IPS-NIHi7 (cell line): ENCODE measurements around the gene CGB3.
"Not testable (repeated sequence)": the region's sequence is repeated elsewhere in the genome, so short reads cannot be mapped to it uniquely, and the experiment has no call there.

ENCODE experiments used
- DNase-seq: peaks from one replicate; pipeline ENCODE4 v3.0.0; 2012; ENCODE audit warnings: mixed read lengths; ENCODE audit errors: extremely low spot score

Gene CGB3

DNA sequence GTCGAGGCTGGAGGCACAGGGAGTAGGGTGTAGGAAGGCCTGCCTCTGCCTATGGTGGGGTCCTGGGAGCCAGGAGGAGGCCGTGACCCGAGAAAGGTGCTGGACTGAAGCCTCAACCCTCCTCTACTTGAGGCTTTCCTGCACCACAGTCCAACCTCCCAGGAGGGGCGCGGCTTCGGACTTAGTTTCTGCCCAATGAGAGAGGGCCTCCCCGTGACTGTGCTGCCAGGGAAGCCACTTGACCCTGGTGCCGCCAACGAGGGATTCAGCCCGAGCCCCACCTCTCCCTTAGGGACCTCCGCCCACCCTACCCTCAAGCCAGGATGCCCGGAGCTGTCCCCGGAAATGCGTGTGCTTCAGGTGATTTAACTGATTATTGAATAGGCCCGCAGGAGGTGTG, at the start of gene CGB3:
CGB3 (minus strand) TSS at position 101 of the 400 bp plus-strand sequence. CDS start 362 bp downstream, outside the sequence.
- DNase-seq: not testable (repeated sequence)

DNA sequence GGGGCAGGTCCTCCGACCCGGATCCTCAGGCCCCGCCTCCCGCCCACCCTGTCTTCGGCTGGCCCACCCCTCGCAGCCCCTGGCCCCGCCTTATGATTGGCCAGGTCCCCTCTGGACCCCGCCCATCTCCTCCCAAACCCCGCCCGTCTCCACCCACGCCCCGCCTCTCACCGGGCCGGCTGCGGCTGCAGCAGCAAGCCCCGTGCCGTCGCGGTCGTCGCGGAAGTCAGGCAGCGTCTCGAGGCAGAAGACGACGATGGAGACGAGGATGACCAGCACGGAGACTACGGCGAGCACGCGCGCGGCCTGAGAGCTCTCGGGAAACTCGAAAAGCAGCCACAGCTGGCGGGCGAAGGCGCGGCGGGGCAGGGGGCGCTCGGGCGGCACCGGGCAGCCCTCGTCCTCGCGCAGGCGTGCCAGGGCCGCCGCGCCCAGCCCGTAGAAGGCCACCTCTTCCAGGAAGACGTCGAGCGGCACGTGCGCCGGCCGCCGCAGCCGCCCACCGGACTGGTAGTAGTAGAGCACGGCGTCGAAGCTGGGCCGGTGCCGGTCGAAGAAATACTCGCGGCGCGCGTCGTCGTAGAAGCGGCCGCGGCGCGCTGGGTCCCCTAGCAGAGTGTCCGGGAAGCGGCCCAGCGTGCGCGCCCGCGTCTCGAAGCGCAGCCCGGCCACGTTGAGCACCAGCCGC, 47.9 kb upstream of the CGB3 start:
- peak; percentile 88 for DNase-seq

DNA sequence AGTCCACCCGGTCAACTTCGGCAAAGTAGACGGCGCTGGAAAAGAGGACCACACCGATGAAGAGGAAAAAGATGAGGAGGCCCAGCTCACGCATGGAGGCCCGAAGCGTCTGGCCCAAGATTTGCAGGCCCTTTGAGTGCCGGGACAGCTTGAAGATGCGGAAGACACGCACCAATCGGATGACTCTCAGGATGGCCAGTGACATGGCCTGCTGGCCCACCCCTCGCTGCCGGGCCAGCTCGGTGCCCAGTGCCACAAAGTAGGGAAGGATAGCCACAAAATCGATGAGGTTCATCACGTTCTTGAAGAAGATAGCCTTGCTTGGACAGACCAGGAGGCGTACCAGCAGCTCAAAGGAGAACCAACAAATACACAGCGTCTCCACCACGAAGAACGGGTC, 46.3 kb upstream of the CGB3 start:
- DNase-seq: no peak

DNA sequence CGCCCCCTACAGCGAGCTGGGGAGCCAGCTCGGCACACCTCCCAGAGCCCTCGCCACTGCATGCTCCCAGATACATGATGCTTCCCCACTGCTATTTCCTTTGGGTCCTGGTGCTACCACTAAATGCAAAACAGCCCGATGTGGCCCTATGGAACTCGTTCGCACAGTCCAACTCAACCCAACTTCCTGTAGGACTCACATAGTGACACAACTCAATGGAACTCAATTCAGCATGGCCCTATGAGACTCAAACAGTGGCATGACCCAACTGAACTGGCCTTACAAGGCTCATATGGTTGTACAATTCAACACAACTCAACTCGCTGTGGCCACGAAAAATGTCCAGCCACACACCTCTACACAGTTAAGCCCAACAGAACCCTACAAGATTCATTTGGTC, 44.9 kb upstream of the CGB3 start:
- DNase-seq: no peak

DNA sequence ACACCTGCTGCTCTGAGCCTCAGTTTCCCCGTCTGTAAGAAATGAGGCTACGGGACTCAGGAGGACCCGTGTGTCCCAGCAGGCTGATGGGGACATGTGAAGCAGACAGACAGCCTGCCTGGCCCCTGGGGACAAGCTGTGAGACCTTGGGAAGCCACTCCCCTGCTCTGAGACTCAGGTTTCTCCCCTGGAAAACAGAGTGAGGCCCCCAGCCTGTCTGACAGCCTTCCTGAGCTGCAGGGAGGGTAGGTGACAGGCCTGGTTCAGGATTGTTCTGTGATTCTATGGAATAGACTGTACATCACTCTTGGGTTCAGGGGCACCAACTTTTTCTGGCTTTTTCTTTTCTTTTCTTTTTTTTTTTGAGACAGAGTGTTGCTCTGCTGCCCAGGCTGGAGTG, 43.4 kb upstream of the CGB3 start:
- DNase-seq: no peak

DNA sequence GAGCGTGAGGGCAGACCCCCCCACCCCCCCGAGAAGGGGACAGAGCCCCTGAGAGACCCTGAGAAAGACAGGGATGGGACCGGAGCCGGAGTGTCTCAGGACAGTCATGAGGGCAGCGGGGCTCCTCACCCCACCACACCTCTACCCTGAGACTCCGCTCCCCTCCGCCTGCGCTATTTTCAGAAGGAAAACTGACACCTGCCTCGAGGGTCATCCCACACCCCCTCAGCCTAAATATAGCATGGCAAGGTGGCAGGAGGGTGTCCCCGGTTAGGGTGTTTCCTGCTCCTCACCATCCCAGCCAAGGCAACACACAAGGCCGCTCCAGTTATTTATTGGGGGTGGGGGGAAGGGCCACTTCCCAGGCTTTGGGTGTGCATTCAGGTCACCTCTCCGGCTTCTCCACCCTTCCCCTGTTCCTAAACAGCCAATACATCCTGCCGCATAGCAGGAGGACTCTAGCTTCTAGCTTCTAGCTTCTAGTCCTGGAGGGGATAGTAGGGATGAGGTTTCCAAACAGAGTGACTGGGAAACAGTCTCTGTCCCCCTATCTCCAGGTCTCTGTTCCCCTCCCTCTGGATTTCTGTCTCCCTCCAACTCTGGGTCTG, 41.9 kb upstream of the CGB3 start:
- peak; percentile 16 for DNase-seq

DNA sequence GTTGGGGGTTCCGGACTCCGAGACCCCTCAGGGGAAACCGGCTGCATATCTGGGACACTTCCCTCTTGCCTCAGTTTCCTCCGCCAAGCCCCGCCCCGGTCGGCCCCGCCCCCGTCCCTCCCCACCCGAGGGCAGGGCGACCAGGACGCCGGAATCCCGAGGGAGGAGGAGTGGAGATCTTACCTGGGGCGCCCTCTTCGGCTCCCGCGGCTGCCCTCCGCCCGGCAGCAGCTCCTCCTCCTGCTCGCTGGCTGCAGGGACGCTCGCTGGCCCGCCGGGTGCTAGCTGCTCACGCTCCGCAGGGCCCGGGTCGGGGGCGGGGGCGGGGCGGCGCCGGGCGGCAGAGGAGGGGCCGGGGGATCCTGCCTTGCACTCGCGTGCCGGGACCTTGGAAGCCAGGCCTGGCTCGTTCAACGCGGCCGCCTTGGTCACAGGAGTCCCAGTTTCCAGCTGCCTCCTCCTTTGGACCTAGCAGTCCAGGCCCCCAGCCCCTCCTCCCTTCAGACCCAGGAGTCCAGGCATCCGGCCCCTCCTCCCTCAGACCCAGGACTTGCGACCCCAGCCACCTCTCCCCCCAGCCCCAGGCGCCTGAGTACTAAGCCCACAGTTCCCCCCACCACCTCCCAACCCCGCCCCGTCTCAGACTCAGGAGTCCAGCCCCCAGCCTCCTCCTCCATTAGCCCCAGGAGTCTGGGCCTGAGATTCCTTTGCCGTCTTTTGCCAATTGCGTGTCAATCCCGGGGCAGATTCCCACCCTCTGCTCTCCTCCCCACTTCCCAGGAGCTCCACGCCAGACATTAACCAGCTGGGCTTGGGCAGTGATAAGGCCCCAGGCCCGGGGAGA, 40.9 kb upstream of the CGB3 start, which contains the start of gene NTF4:
NTF4 (minus strand) TSS at position 51 of the 844 bp plus-strand sequence. CDS start 2,821 bp downstream, outside the sequence.
- DNase-seq: peak; percentile 86

DNA sequence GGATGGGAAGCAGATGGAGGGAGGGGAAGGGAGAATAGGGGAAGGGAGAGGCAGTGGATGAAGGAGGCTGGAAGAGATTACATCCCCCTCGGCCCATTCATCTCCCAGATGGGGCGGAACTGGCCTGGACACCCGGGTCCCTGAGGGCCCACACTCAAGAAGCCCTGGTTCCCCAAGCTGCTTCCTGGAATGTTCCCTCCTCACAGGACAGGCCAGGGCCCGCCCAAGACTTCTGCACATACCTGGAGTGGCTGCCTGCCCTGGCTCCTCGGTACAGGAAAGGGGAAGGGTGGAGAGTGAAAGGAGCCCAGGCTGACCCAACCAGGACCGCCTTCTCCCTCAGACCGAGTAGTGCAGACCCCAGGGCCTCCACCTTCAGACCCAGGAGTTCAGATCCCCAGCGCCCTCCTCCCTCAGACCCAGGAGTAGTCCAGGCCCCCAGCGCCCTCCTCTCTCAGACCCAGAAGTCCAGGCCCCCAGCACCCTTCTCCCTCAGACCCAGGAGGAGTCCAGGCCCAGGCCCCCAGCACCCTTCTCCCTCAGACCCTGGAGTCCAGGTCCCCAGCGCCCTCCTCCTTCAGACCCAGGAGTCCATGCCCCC, 40.0 kb upstream of the CGB3 start:
- DNase-seq: no peak

DNA sequence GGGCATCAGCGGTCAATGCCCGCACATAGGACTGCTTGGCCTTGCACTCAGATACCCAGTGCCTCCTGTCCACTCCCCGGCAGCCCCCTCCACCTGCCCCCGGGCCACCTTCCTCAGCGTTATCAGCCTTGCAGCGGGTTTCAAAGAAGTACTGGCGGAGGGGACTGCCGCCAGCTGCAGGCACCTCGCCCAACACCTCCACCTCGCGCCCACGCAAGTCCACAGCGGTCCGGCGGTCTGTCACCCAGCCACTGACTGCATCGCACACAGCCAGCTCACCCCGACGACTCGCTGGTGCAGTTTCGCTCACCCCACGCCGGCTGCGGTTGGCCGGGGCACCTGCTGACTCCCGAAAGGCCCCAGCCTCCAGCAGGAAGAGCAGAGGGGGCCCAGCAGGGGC, 37.3 kb upstream of the CGB3 start:
- DNase-seq: no peak

DNA sequence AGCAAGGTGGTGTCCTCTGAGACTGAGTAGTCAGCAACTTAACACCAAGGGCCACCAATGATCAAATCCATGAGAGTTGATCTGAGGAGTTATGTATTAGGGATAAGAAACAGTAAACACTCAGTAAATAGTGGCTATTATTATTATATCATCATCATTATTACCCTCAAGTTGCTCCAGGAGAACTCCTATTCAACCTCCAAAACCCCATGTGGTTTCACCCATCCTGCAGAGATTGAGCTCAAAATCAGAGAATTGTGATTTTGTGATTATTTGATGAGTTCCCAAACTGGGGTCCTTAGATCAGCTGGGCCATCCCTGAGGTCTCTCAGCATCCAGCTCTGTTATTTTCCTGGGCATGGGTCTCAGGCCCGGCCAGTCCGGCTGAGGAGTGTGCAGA, 36.9 kb upstream of the CGB3 start:
- DNase-seq: no peak

DNA sequence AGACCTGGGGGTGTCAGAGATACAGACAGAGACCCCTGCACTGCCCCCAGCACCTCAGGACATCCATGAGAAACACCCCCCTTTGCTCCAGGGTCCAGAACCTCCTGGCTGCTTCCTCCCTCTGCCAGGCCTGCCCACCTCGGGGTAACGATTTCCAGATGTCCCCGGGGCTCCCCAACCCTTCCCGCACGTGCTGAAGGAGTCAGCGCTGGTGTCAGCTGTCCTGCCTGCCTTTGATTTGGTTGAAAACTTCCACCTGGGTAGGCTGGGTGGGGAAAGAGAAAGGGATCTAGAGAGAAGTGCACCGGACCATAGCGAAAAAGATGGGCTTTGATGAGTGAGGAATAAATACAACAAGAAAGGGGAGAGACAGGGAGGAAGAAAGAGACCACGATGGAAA, 34.9 kb upstream of the CGB3 start:
- no peak for DNase-seq

DNA sequence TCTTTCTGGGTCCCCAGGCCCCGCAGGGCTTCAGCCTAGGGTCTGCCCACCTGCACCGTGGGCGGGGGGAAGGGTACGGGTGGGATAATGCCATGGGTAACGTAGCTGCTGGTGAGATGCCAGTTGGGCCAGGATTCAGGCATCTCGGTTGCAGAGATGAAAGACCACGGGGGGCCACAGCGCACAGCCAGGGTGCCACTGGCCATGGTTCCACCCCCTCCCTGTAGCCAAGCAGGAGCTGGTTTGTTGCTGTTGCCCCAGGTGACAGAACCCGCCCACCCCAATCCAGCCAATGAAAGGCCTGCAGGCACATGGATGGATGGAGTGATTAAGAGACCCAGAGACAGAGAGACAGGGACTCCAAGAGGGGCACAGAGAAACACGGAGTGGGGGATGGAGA, 34.4 kb upstream of the CGB3 start:
- peak; percentile 40 for DNase-seq

DNA sequence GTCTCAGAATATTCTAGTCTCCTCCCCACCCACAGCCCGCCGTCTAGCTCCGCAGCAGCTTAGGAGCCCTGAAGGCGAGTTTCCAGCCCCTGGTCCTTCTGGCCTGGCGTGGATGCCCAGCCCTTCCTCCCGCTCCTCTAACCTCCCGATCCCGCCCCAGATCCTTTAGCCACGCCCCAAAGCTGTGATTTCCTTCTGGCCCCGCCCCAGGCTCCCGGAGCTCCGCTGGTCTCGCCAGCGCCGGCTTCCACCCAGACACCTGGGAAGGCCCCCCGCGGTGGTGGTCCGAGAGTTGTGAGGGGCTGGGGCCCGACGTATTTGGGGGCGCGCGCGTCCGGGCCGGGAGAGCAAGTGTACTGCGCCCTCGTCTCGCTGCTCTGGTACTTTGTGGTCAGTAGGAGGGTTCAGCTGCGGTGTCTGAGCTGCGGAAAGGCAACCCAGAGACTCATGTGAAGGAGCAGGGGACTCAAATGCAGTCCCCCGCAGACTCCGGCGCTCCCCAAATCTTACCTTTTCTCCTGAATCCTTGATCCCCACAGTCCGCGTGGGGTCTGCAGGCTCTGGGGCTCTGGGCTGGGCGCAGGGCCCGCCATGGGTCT, 33.6 kb upstream of the CGB3 start, which contains the start of gene CGB7:
CGB7 (minus strand) TSS at position 114 of the 599 bp plus-strand sequence. CDS start 2,374 bp downstream, outside the sequence.
- peak; percentile 81 for DNase-seq

DNA sequence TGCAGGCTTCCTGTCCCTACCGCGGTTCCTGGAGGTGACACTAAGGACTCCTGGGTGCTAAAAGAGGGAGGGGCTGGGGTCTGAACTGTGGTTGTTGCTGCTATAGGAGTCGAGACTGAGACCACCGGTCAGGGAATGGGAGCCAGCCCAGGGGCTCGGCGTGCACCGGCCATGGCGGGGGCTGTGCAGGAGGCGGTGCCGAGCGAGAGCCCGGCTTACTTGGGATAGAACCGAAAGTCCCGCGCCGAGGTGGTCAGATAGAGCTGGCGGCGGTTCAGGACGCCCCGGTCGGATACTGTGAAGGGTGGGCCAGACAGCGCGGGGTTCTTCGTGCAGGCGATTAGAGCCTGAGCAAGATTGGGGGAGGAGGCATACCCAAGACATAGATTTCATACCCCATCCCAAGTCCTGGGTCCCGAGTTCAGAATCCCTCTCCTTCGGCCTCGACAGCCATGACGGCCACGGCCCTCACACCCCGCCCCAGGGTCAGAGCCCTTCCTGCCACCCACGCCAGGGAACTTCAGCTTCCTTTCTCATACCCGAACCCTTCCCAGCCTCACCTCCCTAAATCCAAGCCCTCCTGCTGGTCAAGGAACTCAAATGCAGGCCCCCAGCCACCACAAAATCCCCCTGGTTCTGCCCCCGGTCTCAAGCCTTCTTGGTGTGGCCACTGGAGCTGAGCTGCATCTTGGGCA, 32.9 kb upstream of the CGB3 start:
- DNase-seq: not testable (repeated sequence)

DNA sequence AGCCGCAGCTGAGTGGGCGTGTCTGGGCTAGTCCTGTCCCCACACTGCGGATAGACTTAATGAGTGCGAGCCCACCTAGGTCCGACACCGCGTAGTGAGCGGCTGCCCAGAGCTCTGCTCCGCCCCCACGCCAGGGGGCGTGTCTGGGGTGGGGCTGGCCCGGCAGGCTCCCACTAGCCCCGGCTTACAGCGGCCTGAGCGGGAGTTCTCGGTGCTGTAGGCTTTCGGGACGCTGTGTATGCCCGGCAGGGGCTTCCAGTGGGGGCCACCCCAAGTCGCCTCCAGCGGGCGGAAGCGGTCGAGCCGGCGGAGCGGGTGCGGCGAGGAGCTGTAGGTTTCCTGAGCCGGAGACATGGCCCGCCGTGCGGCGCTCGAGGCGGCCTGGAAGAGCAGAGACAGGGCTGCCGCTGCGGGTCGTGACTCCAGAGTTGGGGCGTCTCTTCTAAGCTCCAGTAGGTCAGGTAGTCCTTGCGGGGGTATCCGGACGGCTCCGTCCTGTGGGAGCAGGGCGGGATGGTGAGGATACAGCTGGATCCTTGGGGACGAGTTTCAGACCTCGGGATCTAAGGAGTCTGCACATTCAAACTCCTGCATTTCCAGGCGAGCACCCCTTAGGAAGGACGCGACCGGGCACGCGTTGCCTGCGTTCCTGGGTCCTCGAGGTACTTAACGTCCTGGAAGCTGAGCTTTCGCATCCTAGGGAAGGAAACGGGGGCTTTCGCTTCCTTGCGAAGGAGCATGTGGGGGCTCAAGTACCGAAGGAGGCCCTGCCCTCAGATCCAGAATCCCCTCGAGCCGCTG, 32.2 kb upstream of the CGB3 start:
- DNase-seq: peak; percentile 83

DNA sequence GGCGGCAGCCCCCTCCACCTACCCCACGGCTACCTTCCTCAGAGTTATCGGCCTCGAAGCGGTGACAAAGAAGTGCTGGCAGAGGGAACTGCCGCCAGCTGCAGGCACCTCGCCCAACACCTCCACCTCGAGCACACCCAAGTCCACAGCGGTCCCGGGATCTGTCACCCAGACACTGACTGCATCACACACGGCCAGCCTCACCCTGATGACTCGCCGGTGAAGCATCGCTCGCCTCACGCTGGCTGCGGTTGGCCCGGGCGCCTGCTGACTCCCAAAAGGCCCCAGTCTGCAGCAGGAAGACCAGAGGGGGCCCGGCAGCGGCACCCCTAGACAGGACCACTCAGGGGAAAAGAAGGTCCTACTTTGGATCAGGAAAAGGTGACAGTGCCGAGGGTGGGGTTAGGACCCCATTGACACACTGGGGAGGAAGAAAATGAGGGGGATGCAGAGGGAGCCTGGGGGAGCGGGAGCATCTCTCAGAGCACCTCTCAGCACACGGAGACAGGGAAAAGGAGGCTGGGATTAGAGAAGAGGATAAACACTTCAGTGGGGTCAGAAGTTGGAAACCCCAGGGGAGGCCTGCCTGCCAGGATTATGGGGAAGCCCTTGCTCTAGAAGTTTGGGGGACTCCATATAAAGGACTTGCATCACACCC, 26.4 kb upstream of the CGB3 start:
- not testable (repeated sequence) for DNase-seq

DNA sequence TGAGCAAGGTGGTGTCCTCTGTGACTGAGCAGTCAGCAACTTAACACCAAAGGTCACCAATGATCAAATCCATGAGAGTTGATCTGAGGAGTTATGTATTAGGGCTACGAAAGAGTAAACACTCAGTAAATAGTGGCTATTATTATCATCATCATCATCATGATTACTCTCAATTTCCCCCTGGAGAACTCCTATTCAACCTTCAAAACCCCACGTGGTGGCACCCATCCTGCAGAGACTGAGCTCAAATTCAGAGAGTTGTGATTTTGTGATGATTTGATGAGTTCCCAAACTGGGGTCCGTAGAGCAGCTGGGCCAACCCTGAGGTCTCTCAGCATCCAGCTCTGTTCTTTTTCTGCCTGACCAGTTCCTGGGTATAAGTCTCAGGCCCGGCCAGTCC, 25.7 kb upstream of the CGB3 start:
- DNase-seq: not testable (repeated sequence)

DNA sequence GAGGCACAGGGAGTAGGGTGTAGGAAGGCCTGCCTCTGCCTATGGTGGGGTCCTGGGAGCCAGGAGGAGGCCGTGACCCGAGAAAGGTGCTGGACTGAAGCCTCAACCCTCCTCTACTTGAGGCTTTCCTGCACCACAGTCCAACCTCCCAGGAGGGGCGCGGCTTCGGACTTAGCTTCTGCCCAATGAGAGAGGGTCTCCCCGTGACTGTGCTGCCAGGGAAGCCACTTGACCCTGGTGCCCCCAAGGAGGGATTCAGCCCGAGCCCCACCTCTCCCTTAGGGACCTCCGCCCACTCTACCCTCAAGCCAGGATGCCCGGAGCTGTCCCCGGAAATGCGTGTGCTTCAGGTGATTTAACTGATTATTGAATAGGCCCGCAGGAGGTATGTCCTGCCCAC, 24.9 kb upstream of the CGB3 start, which contains the start of gene CGB8:
CGB8 (minus strand) TSS at position 101 of the 400 bp plus-strand sequence. CDS start 372 bp downstream, outside the sequence.
- DNase-seq: not testable (repeated sequence)

DNA sequence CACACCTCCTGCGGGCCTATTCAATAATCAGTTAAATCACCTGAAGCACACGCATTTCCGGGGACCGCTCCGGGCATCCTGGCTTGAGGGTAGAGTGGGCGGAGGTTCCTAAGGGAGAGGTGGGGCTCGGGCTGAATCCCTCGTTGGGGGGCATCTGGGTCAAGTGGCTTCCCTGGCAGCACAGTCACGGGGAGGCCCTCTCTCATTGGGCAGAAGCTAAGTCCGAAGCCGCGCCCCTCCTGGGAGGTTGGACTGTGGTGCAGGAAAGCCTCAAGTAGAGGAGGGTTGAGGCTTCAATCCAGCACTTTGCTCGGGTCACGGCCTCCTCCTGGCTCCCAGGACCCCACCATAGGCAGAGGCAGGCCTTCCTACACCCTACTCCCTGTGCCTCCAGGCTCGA, 19.4 kb upstream of the CGB3 start, which contains the start of gene CGB5:
CGB5 (plus strand) TSS at position 301 of the 400 bp plus-strand sequence. CDS start 362 bp downstream, outside the sequence.
- DNase-seq: not testable (repeated sequence)
